SK-N-MC (cell line): Measurements from ENCODE around the gene SMG6.

Experiments
- EZH2 ChIP-seq: fragments of 200-600 bp; sonication (generic); IDR thresholded peaks from one replicate; pipeline ENCODE4 v1.6.1; 2017; ENCODE audit warnings: antibody characterized with exemption
- FOXP2 ChIP-seq: optimal IDR thresholded peaks from 2 replicates; pipeline ENCODE3; 2011; ENCODE audit warnings: mild to moderate bottlenecking, moderate library complexity; ENCODE audit not compliant: insufficient read depth; ENCODE audit errors: extremely low read length, control extremely low read depth
- POLR2AphosphoS5 ChIP-seq: IDR thresholded peaks from 2 replicates; pipeline ENCODE4 v1.6.1; 2012; ENCODE audit warnings: mild to moderate bottlenecking, low read depth, low read length, borderline replicate concordance

DNA sequence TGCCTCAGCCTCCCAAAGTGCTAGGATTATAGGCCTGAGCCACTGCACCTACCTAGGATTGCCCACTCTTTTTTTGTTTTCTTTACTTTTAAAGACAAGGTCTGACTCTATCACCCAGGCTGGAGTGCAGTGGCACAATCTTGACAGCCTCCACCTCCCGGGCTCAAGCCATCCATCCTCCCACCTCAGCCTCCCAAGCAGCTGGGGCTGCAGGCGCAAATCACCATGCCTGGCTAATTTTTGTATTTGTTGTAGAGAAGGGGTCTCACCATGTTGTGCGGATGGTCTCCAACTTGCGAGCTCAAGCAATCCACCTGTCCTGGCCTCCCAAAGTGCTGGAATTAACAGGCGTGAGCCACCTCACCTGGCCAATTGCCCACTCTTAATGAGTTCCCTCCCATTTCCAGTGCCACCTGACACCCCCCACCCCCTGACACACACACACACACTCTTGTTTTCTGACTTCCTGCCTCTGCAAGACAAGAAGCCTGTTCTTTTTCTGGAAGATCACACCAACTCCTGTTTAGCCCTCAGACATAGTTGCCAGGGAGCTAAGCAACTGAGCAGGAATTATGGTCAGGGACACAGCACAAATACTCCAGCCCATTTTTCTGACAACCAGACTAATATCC is 259.2 kb downstream of the SMG6 start:
- TF ChIP-seq POLR2AphosphoS5, result no peak
- TF ChIP-seq EZH2, result no peak
- TF ChIP-seq FOXP2, result no peak
